IPS-15b (cell line): ENCODE measurements around the gene ACOT11.

Experiments used
- H3K27me3 ChIP-seq: one replicate; pipeline ENCODE4 v1.6.1; 2013; ENCODE audit warnings: low read length; ENCODE audit not compliant: control insufficient read depth, insufficient read depth
- H3K36me3 ChIP-seq: one replicate; pipeline ENCODE4 v1.6.1; 2013; ENCODE audit warnings: low read length; ENCODE audit not compliant: control insufficient read depth, insufficient read depth
- H3K4me1 ChIP-seq: one replicate; pipeline ENCODE4 v1.6.1; 2013; ENCODE audit warnings: mild to moderate bottlenecking, low read length; ENCODE audit not compliant: control insufficient read depth, insufficient read depth
- H3K4me3 ChIP-seq: one replicate; pipeline ENCODE4 v1.5.1; 2013; ENCODE audit warnings: low read depth, low read length
- H3K9ac ChIP-seq: one replicate; pipeline ENCODE4 v1.6.1; 2013; ENCODE audit warnings: low read depth, mild to moderate bottlenecking, low read length
- H3K9me3 ChIP-seq: one replicate; pipeline ENCODE4 v1.6.1; 2013; ENCODE audit warnings: mild to moderate bottlenecking, low read length; ENCODE audit not compliant: control insufficient read depth, insufficient read depth

The ACOT11 gene

DNA sequence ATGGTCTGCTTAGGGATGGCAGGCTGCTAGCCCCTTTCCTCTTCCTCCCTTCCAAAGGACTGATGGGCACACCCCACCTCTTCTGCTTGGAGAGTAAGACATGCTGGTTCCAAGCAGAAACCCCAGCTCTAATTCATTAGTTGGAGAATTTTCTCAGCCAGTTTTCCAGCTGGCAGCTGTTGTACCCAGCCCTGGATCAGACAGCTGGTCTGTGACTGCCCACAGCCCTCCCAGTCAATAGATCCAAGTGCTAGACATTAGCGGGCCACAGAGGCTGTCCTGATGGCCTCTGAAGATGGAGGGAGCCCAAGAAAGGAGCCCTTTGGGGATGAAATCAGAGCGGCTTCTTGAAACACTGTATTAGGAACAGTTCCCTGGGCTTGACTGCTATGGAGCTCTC, 35.8 kb downstream of the ACOT11 start:
- no peaks in the 10 kb centered on the region for H3K9me3 ChIP-seq
- H3K4me1 ChIP-seq: no peaks in the 10 kb centered on the region
- no peak overlapping the region for H3K9ac ChIP-seq
- no peaks in the 10 kb centered on the region for H3K36me3 ChIP-seq
- H3K4me3 ChIP-seq: no peak overlapping the region
- no peaks in the 10 kb centered on the region for H3K27me3 ChIP-seq

GRCh38 chr1:54584575-54584974, 36.5 kb downstream of the ACOT11 start:
- Histone ChIP-seq H3K27me3 (no peaks in the 10 kb centered on the region), H3K36me3 (no peaks in the 10 kb centered on the region), H3K9ac (no peak overlapping the region), H3K9me3 (no peaks in the 10 kb centered on the region), H3K4me1 (no peaks in the 10 kb centered on the region), H3K4me3 (no peak overlapping the region)

GRCh38 chr1:54585181-54586066, 37.4 kb downstream of the ACOT11 start:
- no peak overlapping the region for H3K4me3 ChIP-seq
- H3K9ac ChIP-seq: no peak overlapping the region
- no peaks in the 10 kb centered on the region for H3K36me3 ChIP-seq
- H3K9me3 ChIP-seq: no peaks in the 10 kb centered on the region
- H3K27me3 ChIP-seq: no peaks in the 10 kb centered on the region
- H3K4me1 ChIP-seq: peaks cover 2% of the 10 kb centered on the region

- H3K9me3 ChIP-seq: no peaks in the 10 kb centered on the region
- no peak overlapping the region for H3K9ac ChIP-seq
- H3K36me3 ChIP-seq: no peaks in the 10 kb centered on the region
- H3K4me1 ChIP-seq: peaks cover 2% of the 10 kb centered on the region
- H3K4me3 ChIP-seq: no peak overlapping the region
- H3K27me3 ChIP-seq: no peaks in the 10 kb centered on the region
These were observed 40.3 kb downstream of the ACOT11 start for GRCh38 chr1:54588377-54588776.

DNA sequence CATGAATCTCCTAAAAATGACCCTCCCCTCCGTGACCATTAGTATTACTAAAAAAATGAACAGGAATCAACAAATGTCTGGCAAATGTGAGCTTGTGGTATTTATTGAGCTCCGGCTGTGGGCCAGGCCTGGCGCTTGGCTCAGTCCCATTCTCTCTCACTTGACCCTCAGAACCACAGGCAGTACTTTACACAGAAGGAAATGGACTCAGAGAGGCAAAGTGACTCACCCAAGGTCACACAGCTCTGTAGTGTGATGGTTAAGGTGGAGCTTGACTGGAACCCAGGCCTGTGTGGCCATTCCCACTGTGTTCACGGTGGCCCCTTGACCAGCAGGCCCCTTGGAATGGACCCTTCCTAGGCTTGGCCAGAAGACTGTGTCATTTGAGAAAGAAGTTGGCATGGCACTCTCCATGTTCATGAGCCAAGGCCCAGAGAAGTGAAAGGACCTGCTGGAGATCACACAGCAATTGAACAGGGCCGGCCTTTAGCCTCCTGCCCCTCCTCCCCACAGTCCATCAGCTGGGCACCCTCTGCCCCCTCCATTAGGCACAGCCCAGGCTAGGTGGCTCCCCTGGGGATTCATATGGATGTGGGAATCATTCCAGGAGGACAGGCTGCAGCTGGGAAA, 43.2 kb downstream of the ACOT11 start:
- Histone ChIP-seq H3K9ac (no peak overlapping the region), H3K9me3 (no peaks in the 10 kb centered on the region), H3K4me1 (peaks cover 2% of the 10 kb centered on the region), H3K4me3 (no peak overlapping the region), H3K27me3 (no peaks in the 10 kb centered on the region), H3K36me3 (no peaks in the 10 kb centered on the region)

DNA sequence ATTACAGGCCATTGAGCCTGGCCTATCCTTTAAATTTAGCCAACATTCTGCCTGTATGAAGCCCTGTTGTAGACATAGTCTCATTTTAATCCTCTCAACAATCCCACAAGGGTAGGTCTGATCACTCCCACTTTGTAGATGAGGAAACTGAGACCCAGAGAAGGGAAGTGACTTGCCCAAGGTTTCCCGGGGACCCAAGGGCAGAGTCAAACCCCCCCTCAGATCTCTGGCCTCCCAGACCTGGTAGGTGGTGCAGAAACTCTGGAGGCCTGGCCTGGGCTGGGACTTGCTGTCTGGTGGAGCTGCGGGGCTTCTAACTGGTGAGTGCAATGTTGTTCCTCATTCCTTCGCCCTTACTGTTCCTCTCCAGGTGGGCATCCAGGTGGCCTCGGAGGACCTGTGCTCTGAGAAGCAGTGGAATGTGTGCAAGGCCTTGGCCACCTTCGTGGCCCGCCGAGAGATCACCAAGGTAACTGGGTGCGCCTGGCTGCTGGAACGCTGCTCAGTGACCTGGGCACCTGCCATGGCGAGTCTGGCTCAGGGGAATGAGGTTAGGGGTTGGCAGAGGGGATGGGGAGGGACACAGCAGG, 45.6 kb downstream of the ACOT11 start:
- no peaks in the 10 kb centered on the region for H3K36me3 ChIP-seq
- no peaks in the 10 kb centered on the region for H3K27me3 ChIP-seq
- H3K4me1 ChIP-seq: peaks cover 2% of the 10 kb centered on the region
- H3K4me3 ChIP-seq: no peak overlapping the region
- no peaks in the 10 kb centered on the region for H3K9me3 ChIP-seq
- H3K9ac ChIP-seq: no peak overlapping the region

GRCh38 chr1:54594463-54594862, 46.4 kb downstream of the ACOT11 start:
- H3K27me3 ChIP-seq: no peaks in the 10 kb centered on the region

GRCh38 chr1:54595956-54596498, 48.0 kb downstream of the ACOT11 start:
- H3K4me1 ChIP-seq: no peaks in the 10 kb centered on the region
- H3K9ac ChIP-seq: no peak overlapping the region
- no peak overlapping the region for H3K4me3 ChIP-seq
- no peaks in the 10 kb centered on the region for H3K9me3 ChIP-seq
- H3K36me3 ChIP-seq: no peaks in the 10 kb centered on the region
- H3K27me3 ChIP-seq: no peaks in the 10 kb centered on the region

More at GRCh38 chr1:54594463-54594862, 46.4 kb downstream of the ACOT11 start:
- H3K9ac ChIP-seq: no peak overlapping the region
- H3K9me3 ChIP-seq: no peaks in the 10 kb centered on the region
- no peaks in the 10 kb centered on the region for H3K36me3 ChIP-seq
- H3K4me3 ChIP-seq: no peak overlapping the region
- peaks cover 2% of the 10 kb centered on the region for H3K4me1 ChIP-seq

DNA sequence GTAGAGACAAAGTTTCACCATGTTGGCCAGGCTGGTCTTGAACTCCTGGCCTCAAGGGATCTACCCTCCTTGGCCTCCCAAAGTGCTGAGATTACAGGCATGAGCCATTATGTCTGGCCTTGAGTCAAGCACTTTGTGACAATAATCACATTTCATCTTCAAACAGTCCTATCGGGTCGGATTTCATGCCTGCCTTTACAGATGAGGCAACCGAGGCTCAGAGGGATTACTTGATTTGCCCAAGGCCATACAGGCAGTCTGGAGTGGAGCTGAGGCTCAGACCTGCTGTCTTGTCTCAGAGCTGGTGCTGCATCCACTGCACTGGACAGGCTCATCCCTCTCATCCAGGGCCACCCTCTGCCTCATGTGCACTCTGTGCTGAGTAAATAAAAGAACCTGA, 48.7 kb downstream of the ACOT11 start:
- H3K4me1 ChIP-seq: no peaks in the 10 kb centered on the region
- H3K4me3 ChIP-seq: no peak overlapping the region
- no peaks in the 10 kb centered on the region for H3K9me3 ChIP-seq
- H3K9ac ChIP-seq: no peak overlapping the region
- no peaks in the 10 kb centered on the region for H3K36me3 ChIP-seq
- H3K27me3 ChIP-seq: no peaks in the 10 kb centered on the region

DNA sequence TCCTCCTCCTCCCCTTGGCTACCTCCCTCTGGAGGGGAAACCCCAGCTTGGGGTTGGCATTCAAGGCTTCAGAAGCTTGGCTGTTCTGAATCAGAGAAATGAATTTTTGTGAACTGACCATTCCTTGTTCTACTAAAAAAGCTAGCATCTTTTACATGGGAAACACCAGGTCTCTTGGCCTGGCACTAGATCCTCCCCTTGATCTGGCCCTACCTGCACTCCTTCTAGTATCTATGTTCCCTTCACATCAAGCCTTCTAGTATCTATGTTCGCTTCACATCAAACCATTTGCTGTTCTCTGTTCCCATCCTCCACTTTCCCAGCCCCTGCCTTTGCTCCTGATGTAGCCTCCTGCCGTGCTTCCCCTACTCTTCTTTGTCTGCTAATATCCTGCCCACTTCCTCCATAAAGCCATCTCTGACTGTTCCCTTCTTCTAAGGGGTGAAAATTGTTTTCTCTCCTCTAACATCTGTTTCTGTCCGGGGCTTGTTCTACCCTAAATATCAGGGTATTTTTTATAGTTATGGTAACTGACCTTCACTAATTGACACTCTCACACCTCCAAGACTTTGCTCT, 49.5 kb downstream of the ACOT11 start:
- Histone ChIP-seq H3K27me3 (no peaks in the 10 kb centered on the region), H3K9ac (no peak overlapping the region), H3K4me1 (no peaks in the 10 kb centered on the region), H3K36me3 (no peaks in the 10 kb centered on the region), H3K4me3 (no peak overlapping the region), H3K9me3 (no peaks in the 10 kb centered on the region)

DNA sequence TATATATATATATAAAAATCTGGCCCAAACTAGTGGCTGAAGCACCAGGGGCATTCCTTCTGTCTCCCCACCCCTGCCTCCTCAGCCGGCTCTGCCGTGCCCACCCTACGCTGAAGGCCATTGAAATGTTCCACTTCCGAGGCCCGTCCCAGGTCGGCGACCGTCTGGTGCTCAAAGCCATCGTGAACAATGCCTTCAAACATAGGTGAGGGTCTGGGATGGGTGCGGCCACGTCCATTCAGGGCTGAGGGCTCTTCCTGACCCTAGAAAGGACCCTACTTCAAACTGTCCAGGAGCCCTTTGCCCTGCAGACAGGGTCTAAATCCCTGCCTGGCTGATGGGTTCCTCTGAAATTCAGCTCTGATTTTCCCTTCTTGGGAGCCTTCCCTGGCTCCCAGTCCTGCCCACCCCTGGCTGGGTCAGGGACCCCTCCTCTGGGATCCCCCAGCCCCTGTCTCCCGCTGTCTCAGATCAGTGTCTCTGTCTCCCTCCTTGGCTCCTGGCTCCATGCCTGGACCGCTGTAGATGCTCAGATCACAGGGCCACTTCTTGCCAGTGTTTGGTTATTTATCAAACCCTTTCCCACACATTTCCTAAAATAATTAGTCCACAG, 51.3 kb downstream of the ACOT11 start:
- Histone ChIP-seq H3K4me1 (no peaks in the 10 kb centered on the region), H3K9me3 (no peaks in the 10 kb centered on the region), H3K9ac (no peak overlapping the region), H3K36me3 (peaks cover 3% of the 10 kb centered on the region), H3K4me3 (no peak overlapping the region), H3K27me3 (no peaks in the 10 kb centered on the region)
